ENCODE results near the gene CDK11B. TPM values are rescaled to one million over a fixed set of nuclear protein-coding genes. Genes with fewer than 3 reads are reported as not detected.
"Not testable (repeated sequence)": the region's sequence is repeated elsewhere in the genome, so short reads cannot be mapped to it uniquely, and the experiment has no call there.

The CDK11B gene
- polyA plus RNA-seq (ENCODE audit: insufficient read length) = 39.0 TPM

- peak; percentile 97 for DNase-seq
These were observed at the start of gene CDK11B for GRCh38 chr1:1658583-1659549. TSS of gene CDK11B (minus strand) at chr1:1659004. CDS start at chr1:1657485, 1,519 bp downstream.

GRCh38 chr1:1707897-1708296, 49.1 kb upstream of the CDK11B start:
- not testable (repeated sequence) for DNase-seq

- DNase-seq = not testable (repeated sequence)
These were observed 48.4 kb upstream of the CDK11B start for GRCh38 chr1:1707241-1707640.

- not testable (repeated sequence) for DNase-seq
These were observed 46.8 kb upstream of the CDK11B start for GRCh38 chr1:1705623-1706022.

DNA sequence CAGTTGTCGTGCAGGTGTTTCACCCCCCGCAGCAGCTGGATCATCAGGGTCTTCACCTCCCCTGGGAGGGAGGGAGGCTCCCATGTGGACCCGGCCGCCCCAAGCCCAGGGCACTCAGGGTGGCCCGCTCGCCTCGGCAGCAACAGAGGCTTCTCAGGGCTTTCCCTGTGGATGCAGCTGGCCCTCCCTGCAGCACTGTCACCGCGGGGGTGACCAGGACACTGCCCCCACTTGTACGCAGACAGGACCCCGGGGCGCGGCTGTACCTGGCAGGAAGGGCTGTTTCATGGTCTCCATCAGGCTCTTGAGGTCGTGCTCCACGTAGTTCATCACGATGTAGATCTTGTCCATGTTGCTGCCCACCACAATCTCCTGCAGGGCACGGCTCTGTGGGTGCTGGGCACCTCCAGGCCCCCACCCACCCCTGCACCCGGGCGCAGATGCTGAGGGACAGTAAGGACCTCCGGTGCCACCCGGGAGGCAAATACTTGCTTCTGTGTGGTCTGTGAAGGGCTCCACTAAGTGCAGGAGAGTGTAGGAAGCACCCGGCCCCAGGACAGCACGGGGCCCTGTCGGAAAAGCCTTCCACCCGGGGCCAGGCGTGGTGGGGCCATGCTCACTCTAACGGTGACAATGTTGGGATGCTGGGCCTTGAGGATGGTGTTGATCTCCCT, 45.6 kb upstream of the CDK11B start:
- not testable (repeated sequence) for DNase-seq

DNA sequence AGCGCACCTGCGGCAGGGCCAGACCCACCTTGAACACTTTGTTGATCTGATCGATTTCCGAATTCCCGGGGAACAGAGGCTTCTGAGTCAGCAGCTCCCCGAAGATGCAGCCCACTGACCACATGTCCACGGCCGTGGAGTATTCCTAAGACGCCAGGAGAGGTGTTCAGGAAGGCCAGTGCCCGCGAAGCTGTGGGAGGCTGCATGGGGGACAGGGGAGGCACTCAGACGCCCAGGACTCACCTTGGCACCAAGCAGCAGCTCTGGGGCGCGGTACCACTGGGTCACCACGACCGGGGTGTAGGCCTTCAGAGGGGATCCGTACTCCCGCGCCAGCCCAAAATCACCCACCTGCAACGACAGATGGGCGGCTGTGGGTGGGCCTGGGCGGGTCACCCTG, 45.0 kb upstream of the CDK11B start:
- DNase-seq = no peak

- not testable (repeated sequence) for DNase-seq
These were observed 43.7 kb upstream of the CDK11B start for GRCh38 chr1:1702506-1702905.

GRCh38 chr1:1700557-1700956, 41.8 kb upstream of the CDK11B start:
- not testable (repeated sequence) for DNase-seq

GRCh38 chr1:1700067-1700466, 41.3 kb upstream of the CDK11B start:
- DNase-seq = not testable (repeated sequence)

DNA sequence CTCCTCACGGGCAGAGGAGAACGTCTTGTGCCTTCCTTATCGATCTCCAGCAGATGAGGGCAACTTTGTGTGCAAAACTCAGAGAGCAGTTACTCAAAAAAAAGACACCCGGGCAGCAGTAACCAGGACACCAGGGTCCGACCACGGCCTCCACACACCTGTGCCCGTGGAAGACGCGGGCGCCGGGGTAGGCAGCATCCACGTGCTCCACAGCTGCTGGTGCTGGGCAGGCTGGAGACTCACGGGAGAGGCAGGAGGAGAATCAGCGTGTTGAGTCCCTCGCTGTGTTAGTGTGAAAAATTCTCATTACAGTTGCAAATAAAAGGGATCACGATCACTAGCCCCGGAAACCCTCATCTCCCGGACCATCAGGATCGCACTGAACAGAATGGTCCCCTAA, 40.3 kb upstream of the CDK11B start:
- DNase-seq = not testable (repeated sequence)

DNA sequence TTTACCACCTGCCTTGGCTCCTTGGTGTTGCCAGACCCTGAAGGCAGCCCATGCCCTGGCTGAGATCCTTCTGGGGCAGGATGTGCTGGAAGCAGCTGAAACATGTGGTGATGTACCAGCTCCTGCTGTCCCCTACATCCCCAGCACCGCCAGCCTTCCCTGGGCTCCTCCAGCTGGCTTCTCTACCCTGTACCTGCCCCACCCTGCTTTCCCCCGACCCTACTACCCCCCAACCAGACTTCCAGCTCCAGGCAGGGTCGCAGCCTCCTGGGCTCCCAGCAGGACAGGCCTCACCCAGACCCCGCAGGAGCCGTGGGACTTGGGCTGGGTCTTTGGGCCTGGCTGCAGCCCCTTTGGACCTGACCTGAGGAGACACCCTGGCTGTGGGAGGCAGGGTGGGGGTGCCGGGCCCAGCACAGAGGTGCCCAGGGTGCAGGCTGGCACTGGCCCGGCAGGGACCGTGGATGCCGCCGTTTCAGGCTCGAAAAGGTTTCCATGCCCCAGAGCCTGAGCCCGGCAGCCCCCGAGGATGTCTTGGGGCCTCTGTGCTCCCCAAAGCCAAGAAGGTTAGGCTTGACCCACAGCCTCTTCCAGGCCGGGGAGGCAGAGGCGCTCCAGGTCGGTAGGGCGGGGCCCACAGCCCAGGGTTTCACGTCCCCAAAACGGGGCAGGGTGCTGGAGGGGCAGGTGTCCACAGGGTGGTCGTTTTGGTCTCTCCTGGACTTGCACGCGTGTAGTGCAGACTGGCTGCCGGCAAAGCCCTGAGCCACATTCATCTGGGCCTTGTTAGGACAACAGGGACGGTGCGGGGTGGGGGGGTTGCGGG, 38.8 kb upstream of the CDK11B start:
- not testable (repeated sequence) for DNase-seq

DNA sequence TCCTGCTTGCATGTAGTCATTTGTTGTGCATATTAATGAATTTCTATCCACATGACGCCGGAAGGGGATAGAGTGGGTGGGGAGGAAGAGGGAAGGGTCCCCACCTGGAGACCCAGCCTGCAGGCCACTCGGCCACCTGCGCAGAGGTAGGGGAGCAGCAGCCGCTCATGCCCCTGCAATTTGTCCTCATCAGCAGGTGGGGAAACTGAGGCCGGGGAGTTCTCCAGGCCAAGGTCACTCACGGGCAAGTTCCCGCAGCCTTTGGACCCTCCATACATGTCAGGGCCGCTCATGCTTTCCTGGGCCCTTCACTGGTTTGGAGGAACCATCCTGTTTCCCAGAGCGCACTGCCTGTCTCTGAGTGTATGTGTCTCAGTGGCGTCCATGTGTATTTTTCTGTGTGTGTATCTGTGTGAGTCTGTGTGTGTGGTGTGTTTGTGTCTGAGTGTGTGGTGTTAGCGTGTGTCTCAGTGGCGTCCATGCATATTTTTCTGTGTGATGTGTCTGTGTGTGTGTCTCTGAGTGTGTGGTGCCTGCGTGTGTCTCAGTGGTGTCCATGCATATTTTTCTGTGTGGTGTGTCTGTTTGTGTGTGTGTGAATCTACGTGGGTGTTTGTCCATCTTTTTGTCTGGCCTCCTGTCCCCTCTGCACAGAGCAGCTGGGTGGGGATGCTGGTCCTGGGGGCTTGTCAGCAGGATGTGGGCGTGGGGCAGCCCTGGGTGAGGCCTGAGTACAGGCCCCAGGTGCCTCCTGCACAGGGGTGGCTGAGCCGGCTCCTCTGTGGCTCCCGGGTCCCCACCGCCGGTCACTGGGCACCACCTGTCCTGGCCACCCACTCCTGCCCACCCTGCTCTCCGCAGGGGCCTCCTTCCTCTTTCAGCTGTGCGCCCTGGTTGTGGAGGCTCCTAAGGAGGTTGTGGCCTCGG, 37.9 kb upstream of the CDK11B start:
- not testable (repeated sequence) for DNase-seq

- peak; percentile 92 for DNase-seq
These were observed 34.2 kb upstream of the CDK11B start, which contains the start of gene SLC35E2B for GRCh38 chr1:1692714-1693647. TSS of gene SLC35E2B (minus strand) at chr1:1692795. CDS start at chr1:1676699, 16,096 bp downstream.

GRCh38 chr1:1692324-1692713, 33.5 kb upstream of the CDK11B start:
- DNase-seq = peak; percentile 67

GRCh38 chr1:1691443-1691842, 32.6 kb upstream of the CDK11B start:
- DNase-seq = not testable (repeated sequence)

- not testable (repeated sequence) for DNase-seq
These were observed 30.7 kb upstream of the CDK11B start for GRCh38 chr1:1689526-1689925.

DNA sequence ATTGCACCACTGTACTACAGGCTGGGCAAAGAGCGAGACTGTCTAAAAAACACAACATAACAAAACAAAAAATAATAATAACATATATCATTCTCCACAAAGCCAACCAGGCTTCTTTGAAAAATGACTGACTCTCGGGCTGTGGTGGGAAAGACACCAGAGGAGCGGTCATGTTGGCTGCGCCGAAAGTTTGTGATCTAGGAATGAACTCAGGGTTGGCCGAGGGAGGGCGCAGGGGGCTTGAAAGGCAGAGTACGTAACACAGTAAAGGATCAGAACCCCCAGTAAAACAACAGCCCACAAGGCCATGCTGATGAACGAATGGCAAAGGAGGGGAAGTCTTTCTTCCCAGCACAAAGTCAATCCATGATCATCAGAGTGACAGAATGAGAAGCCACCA, 29.0 kb upstream of the CDK11B start:
- DNase-seq = no peak

DNA sequence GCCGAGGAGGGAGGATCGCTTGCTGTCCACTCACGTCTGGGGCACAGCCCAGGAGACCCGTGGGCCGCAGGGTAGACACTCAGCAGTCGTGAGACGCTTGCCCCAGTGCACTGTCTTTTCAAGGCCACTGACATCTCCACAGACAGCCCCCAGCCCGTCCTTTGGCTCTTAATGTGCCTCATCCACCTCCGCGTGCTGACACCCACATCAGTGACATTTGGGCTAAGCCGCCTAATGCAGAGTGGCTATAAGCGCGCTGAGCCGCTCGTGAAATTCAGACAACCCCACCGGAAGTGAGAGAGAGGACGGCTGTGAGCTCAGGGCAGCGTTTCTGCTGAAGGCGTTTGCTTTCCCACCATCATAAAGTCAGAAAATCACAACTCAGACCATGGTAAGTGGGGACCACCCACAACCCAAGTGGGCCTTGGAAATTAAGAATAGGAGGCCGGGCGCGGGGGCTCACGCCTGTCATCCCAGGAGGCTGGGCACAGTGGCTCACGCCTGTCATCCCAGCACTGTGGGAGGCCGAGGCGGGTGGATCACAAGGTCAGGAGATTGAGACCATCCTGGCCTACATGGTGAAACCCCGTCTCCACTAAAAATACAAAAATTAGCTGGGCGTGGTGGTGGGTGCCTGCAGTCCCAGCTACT, 25.4 kb upstream of the CDK11B start:
- DNase-seq = no peak

DNA sequence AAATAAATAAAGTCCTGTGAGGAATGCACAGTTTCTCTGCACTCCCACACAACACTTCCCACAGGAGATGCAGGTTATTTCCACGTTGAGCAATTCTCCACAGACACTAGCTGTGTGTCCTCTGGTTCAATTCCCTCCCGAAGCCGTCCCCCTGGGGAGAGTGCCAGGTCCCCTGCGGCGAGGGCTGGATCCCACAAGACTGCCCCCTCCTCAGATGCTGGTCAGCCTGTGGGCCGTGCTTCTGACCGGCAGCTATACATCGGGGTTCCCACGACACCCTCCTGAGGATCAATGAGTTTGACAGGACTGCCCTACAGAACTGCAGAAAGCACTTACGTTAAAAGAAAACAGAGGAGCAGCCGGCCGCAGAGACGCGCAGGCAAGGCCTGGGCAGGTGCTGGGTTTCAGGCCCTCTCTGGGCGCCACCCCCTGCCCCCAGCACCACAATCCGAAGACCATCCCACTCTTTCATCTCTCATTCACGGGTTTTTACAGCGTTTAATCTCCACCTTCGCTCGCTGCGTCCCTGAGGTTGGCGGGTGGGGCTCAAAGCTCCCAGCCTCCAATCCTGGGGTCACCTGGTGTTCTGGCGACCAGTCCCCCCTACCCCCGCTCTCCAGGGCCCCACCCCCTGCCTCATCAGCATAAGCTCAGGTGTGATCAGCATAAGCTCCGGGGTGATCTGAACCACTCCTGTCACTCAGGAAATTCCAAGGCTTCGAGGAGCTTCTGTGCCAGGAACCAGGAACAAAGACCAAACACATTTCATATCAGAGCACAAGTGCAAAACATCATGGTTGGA, 24.5 kb upstream of the CDK11B start:
- DNase-seq = no peak

All from hindlimb muscle (tissue), 1 donor.